ENCODE measurements around the gene HSP90AB1.

The HSP90AB1 gene

DNA sequence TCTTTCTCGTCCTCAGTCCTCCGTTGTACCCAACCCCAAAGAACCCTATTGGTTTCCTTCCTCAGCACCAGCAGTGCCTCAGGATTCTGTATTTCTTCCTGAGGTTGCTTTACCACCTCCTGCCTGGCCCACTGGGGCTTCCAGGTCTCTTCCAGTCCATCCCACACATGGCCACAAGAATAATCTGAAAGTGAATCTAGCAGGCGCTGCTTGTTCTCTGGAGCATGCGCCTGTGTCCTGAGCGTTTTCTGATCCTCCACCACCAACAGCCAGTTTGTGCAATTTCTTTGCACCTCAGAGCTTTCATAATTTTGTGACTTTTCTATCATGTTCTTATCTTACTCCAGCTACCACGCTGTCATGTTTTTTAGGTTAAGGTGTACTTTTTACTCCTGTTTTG, 11.6 kb upstream of the HSP90AB1 start:
- no peak for DNase-seq (ENCODE audit: low read depth in 3 of 3)

DNA sequence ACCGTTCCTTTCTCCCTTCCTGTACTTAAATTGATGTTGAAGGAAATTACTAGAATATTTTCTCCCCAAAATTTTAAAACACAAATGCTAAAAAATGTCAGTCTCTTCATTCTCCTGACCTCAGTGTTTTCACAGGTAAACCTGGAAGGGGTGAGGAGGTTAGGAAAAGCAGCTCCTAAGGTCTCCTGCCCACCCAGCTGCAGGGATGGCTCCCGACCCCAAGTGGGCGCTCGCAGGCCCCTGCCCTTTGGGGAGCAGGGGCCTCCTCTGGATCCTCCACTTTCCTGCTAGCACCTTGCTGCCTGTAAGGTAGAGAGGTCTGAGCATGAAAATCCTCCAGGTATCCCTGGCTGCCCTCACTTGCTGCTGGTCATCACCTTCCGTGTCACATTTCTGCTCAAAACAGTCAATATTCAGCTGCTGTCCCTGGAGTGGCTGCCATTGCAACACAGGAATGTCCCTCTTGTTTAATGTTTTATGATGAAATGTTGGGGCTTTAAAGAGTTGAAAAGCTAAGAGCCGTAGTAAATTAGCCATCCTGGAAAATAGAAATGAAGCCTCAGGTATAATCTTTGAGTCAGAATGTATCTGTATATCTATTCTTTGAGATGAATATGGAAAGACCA, 10.9 kb upstream of the HSP90AB1 start:
- DNase-seq (ENCODE audit: low read depth in 3 of 3) = no peak

DNA sequence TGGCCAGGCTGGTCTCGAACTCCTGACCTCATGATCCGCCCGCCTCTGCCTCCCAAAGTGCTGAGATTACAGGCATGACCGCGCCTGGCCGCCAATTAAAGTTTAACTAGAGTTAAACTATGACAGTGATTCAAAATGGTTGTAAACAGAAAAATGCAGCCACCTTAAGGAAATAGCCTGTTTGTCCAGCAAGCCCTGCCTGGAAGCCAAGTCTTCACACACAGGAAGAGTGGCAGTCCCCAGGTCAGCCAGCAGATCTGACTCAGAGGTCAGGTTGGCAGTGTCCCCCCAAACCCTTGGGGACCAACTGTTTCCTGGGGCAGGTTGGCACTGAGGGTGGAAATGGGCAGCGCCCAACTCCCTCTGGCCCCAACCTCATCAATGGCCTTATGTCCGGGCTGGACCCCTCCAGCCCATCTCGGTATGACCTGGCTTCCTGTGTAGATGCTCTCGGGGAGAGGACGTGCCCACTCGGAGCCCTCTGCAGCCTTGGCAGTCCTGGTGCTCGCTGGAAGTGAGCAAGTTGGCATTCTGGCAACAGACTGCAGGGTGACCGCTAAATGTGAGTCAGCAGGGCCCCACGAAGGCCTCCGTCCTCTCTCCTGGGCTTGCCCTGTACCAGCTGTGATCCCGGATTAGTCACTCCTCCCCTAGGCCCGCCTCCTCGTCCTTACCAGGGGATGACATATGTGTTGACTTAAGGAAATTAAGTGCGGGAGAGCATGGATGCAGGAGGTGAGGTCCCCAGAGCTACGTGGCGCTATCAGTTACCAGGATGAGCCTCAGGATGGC, 9.7 kb upstream of the HSP90AB1 start:
- DNase-seq (ENCODE audit: low read depth in 3 of 3) = peak in 2 of 3 experiments; percentile 42 to 46

DNA sequence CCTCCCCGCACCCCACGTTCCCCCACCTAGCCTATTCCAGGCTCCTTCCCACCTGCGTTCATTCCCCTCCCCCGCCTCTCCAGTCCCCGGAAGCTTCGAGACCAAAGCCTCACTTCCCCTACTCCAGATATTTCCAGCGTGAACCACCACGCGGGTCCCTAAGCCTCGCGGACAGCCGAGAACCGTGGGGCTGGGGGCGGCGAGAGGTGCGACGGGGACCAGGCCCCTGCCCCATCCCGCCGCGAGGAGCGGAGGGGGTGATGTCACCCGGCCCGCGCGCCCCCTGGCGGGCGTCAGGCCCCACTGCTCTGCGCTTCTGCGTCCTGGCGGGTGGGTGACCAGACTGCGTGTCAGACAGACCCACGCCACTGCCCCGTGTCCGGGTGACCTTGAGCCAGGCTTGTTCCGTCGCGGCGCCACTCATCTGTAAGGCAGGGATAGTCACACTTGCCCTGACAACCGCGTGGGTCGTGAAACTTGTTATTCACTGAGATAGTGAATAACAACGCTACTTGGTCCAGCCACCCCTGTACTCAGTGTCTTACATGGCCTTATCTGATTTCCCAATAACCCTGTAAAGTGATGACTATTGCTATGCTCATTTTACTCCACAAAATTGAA, 9.0 kb upstream of the HSP90AB1 start:
- peak; percentile 63 to 65 (median 64) for DNase-seq (ENCODE audit: low read depth in 3 of 3)

DNA sequence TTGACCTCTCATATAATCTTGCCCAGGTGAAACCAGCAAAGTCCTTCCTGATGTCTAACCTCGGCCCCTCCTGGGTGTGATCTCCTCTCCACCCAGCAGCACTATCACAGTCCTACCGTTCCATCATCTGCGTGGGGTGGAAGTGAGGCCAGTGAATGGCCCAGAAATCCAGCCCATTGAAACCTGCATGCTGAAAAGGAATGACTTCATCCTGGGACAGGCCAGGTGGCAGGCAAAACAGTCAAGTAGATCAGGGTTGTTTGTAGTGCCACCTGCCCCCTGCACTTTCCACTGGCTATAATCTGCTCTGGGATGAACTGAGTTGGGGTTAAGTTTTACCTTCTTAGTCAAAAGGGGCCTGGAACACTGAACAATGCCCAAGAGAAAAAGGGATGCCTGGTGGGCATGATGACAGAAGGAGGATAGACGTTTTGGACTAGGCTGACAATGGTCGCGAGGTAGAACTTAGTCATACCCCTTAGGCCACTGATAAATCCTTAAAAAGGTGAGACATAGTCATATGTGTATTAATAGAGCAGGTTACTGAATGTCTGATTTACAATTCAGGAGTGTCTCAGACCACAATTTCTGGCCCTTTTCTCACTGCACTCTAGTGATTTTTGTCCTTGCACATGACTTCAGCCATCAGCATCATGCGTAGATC, 8.1 kb upstream of the HSP90AB1 start:
- no peak for DNase-seq (ENCODE audit: low read depth in 3 of 3)

DNA sequence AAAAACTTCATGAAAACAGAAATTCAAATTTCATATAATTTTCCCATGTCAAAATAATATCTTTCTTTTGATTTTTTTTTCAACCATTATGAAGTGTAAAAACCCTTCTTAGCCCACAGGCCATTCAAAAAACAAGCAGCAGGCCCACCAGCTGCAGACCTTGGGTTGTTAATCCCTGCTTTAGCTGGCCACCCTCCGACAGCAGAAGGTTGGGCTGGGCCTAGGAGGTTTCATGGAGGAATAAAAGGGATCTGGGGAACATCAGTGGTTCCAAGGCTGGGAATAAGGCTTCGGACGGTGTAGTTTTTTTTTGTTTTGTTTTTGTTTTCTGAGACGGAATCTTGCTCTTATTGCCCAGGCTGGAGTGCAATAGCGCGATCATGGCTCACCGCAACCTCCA, 3.6 kb upstream of the HSP90AB1 start:
- DNase-seq (ENCODE audit: low read depth in 3 of 3) = no peak

DNA sequence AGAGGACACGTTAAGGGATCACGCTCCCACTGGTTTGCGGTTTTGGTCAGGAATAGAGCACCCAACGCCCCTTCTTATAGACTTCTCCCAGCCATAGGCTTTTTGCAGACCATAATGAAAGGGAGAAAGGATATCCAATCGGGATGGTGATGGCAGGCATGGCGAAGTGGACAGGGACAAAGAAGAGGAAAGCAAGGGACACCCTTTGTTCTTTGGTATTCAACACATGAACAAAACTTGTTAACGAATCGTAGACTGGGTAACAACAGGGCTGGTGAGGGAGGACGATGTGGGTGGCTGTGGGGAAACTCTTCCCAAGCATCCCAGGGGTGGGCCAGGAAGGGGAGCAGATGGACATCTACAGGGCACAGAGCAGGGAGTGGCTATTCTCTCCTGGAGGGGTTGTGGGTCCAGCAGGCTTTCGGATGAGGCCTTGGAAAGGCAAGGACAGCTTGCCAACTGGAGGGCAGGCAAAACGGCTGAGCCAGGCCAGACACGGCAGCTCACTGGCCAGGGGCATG, 1.4 kb upstream of the HSP90AB1 start:
- no peak for DNase-seq (ENCODE audit: low read depth in 3 of 3)

DNA sequence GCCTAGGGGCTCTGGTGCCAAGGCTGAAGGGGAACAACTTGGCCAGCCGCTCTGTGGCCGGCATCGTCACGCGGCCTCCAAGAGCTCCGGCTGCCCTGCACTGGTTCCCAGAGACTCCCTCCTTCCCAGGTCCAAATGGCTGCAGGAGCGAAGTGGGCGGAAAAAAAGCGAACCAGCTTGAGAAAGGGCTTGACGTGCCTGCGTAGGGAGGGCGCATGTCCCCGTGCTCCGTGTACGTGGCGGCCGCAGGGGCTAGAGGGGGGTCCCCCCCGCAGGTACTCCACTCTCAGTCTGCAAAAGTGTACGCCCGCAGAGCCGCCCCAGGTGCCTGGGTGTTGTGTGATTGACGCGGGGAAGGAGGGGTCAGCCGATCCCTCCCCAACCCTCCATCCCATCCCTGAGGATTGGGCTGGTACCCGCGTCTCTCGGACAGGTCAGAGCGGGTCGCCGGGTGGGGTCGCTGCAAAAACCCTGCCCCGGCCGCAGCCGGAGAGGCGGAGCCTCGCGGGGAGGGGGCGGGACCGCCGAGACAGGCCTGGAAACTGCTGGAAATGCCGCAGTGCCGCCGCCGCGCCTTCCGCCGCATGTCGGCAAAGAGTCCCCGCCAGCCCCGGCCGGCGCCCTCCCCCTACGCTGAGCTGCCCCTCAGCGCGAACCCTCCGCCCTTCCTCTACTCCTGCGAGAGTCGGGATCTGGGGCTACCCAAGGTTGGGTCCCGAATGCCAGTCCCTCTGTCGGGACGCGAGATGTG, 814 bp upstream of the HSP90AB1 start:
- peak; percentile 72 to 86 (median 77) for DNase-seq (ENCODE audit: low read depth in 3 of 3)

DNA sequence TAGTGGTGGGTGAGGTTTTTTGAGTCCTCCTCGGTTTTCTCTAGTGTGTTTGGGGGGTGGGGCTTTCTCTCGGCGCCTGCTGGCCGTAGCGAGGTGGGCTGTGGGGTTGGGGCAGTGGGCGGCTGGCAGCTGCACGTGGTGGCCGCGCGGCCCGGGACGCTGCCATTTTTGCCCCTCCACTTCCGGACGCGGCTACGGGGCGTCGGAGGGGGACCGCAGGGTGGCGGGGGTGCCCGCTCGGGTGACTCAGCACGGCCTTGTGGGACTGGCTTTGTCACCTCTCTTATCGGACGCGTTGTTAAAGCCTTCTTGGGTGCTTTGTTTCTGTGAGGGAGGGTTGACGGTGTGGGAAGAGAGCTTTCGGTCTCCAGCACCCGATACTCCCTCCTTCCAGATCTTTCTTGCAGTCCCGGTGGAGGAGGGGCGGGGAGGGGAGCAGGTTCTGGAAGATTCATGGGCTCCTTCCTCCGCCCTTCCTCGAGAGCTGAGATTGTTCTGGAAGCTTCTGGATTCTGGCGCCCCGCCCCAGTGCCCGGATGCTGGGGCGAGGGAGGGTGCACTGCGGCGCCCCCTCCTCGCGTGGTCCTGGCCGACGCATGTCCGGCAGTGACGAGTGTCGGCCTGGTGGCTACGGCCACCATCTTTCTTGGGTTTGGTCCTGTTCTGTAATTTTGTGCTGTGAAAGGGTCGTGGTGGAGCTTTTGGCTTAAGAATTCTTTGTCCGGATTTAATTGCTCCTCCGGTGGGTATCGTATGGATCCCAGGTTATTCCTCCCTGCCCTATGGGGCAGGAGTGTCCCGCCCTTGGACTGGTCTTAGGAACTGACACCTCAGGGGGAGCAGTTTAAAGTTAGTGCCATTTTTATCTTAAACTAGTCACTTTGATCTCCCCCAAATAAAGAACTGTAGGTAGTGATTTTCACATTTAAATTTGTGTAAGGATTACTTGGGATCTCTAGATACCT, 719 bp downstream of the HSP90AB1 start:
- DNase-seq (ENCODE audit: low read depth in 3 of 3) = peak; percentile 79 to 87 (median 86)

DNA sequence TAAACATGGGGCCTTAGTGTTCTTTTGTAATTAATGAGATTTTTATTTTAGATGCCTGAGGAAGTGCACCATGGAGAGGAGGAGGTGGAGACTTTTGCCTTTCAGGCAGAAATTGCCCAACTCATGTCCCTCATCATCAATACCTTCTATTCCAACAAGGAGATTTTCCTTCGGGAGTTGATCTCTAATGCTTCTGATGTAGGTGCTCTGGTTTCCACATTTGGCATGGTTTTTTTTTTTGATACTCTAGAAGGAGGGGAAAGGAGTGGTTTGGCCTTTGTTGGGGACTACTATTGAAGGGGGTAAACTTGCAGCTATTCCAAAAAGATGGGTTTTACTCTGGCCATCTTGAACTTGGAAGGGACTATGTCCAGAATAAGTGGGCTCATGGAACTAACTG, 1.7 kb downstream of the HSP90AB1 start:
- no peak for DNase-seq (ENCODE audit: low read depth in 3 of 3)

DNA sequence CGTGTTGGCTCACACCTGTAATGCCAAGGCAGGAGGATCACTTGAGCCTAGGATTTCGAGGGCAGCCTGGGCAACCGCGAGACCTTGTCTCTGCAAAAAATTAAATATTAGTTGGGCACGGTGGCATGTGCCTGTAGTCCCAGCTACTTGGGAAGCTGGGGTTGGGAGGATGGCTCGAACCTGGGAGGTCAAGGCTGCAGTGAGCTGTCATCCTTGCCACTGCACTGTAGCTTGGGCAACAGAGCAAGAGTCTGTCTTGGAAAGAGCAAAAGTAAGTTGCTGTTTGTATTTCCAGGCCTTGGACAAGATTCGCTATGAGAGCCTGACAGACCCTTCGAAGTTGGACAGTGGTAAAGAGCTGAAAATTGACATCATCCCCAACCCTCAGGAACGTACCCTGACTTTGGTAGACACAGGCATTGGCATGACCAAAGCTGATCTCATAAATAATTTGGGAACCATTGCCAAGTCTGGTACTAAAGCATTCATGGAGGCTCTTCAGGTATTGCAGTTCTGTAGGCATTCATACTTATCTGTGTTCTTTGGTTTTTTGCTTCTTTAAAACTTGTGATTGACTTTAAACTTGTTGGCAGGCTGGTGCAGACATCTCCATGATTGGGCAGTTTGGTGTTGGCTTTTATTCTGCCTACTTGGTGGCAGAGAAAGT, 2.3 kb downstream of the HSP90AB1 start:
- DNase-seq (ENCODE audit: low read depth in 3 of 3) = no peak

DNA sequence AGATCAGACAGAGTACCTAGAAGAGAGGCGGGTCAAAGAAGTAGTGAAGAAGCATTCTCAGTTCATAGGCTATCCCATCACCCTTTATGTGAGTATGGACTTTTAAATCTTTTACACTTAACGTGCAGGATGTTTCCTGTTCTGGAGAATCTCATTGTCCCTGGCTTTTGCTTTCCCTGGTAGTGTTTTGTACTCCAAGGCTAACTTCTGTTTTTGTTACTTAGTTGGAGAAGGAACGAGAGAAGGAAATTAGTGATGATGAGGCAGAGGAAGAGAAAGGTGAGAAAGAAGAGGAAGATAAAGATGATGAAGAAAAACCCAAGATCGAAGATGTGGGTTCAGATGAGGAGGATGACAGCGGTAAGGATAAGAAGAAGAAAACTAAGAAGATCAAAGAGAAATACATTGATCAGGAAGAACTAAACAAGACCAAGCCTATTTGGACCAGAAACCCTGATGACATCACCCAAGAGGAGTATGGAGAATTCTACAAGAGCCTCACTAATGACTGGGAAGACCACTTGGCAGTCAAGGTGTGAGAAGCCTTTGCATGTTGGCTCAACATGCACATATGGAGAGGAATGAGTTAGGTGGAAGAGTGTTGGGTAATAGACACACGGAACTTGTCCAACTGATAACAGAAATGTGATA, 3.3 kb downstream of the HSP90AB1 start:
- no peak for DNase-seq (ENCODE audit: low read depth in 3 of 3)

DNA sequence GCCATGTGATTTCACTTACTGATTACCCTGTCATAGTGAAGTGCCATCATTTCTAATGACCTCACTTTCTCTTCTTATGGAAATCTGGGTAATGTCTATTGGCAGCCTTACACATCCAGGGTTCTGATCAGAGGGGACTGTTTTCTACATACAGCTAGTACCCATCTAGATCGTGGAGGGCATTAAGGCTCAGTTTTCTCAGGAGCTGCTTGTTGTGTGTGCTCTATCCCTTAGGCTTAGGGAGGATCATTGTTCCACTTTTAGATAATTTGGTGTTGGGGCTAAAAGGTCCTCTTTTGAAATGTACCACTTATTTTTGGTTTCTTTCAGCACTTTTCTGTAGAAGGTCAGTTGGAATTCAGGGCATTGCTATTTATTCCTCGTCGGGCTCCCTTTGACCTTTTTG, 3.8 kb downstream of the HSP90AB1 start:
- DNase-seq (ENCODE audit: low read depth in 3 of 3) = no peak

DNA sequence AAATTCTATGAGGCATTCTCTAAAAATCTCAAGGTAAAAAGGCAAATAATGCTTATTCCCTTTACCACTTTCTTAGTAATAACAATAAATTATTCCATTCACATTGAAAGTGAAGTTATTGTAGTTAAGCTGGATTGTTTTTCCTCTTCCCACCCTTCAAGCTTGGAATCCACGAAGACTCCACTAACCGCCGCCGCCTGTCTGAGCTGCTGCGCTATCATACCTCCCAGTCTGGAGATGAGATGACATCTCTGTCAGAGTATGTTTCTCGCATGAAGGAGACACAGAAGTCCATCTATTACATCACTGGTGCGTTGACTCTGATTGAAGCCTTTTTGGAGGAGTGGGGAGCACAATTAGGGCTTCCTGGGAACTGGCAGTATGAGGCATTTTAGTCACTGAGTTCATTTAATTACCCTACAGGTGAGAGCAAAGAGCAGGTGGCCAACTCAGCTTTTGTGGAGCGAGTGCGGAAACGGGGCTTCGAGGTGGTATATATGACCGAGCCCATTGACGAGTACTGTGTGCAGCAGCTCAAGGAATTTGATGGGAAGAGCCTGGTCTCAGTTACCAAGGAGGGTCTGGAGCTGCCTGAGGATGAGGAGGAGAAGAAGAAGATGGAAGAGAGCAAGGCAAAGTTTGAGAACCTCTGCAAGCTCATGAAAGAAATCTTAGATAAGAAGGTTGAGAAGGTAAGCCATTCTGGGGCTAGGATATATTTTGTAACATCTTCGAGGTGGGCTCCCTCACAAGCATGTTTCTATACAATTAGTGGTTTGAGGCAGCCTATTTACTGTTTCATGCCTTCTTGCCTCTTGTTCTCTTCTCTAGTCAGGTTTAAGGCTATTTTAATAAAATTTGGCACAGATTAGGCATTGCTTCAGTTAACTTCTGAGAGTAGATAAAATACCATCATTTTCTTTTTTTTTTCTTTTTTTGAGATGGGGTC, 4.9 kb downstream of the HSP90AB1 start:
- no peak for DNase-seq (ENCODE audit: low read depth in 3 of 3)

DNA sequence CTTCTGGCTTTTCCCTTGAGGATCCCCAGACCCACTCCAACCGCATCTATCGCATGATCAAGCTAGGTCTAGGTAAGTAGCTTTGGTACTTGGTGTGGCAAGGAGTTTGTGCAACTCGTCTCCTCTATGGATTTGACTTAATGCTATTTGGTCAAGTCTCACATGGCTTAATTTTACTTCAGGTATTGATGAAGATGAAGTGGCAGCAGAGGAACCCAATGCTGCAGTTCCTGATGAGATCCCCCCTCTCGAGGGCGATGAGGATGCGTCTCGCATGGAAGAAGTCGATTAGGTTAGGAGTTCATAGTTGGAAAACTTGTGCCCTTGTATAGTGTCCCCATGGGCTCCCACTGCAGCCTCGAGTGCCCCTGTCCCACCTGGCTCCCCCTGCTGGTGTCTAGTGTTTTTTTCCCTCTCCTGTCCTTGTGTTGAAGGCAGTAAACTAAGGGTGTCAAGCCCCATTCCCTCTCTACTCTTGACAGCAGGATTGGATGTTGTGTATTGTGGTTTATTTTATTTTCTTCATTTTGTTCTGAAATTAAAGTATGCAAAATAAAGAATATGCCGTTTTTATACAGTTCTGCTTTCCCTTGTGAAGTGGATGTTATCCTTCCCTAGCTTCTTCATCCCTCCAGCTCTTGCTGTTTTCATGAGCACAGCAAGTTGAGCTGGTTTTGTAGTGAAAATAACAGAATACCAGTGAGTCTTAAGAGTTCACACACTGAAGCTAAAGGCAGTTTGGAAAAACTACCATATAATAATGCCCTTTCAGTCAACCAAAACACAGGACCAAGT, 6.6 kb downstream of the HSP90AB1 start:
- no peak for DNase-seq (ENCODE audit: low read depth in 3 of 3)

DNA sequence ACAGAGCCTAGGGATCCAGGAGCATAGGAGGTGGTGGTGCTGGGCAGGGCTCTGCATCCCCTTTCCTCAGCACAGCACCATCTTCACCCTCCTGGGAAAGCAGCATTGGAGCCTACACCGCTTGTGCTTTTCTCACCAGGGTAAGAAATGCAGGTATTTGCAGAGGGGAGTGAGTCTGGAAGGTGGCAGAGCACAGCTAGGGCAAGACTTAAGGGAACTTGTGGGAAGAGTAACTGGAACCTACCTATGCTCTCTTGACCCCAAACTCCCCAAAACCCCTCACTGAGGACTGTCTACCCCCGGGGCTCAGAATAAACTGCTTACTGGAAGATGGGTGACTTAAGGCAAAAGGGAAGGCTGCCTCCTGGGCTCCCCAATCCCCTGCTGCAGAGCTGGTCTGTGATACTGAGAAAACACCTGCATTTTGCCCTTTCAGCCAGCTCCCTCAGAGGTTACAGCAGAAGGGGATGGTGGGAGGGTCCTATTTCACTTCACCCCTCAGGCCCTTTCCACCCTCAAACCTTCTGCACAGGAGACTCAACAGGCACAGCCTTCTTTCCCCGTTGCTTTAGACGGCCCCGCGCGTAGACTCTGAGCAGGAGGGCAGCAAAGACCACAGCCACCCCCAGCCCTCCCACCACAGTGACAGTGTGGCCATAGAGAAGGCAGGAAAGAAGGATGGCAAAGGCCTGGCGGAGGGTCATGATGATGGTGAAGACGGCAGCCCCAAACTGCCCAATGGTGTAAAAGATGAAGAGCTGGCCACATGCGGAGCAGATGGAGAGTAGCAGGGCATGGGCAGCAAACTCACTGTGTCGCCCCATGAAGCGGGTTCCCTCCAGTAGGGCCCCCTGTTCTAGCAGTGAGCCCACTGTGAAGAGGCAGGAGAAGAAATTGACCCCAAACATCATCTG, 7.5 kb downstream of the HSP90AB1 start:
- no peak for DNase-seq (ENCODE audit: low read depth in 3 of 3)

All from stimulated activated CD4-positive, alpha-beta T cell treated with anti-CD3 and anti-CD28 coated beads, TNF-alpha, amount 100 ng/mL, for 4 hours (primary cell).